Ecto neural progenitor cell (in vitro differentiated cells): Measurements from ENCODE around the gene CFAP73.

Experiments used
- DNase-seq: peaks from one replicate; pipeline ENCODE4 v3.0.0-alpha.2; 2018; ENCODE audit warnings: low spot score

CFAP73 gene

GRCh38 chr12:113164014-113164413 lies 14.5 kb downstream of the CFAP73 start:
- no peak for DNase-seq

- DNase-seq: peak; percentile 45
Observed at GRCh38 chr12:113165521-113166450, 16.3 kb downstream of the CFAP73 start.

- peak; percentile 46 for DNase-seq
Observed at GRCh38 chr12:113167868-113168267, 18.3 kb downstream of the CFAP73 start.

GRCh38 chr12:113169697-113170096 lies 20.2 kb downstream of the CFAP73 start:
- DNase-seq: no peak

GRCh38 chr12:113170457-113170856 lies 20.9 kb downstream of the CFAP73 start:
- DNase-seq: no peak

GRCh38 chr12:113170926-113171325 lies 21.4 kb downstream of the CFAP73 start:
- no peak for DNase-seq

- no peak for DNase-seq
Observed at GRCh38 chr12:113171543-113171942, 22.0 kb downstream of the CFAP73 start.

- no peak for DNase-seq
Observed at GRCh38 chr12:113172185-113172584, 22.7 kb downstream of the CFAP73 start.

- DNase-seq: no peak
Observed at GRCh38 chr12:113173081-113173698, 23.7 kb downstream of the CFAP73 start.

- DNase-seq: peak; percentile 86
Observed at GRCh38 chr12:113174461-113175384, 25.2 kb downstream of the CFAP73 start.

GRCh38 chr12:113179023-113179422 lies 29.5 kb downstream of the CFAP73 start:
- DNase-seq: no peak

GRCh38 chr12:113180333-113180732 lies 30.8 kb downstream of the CFAP73 start:
- no peak for DNase-seq

GRCh38 chr12:113181975-113182374 lies 32.5 kb downstream of the CFAP73 start:
- no peak for DNase-seq

GRCh38 chr12:113183030-113183589 lies 33.6 kb downstream of the CFAP73 start:
- no peak for DNase-seq

- no peak for DNase-seq
Observed at GRCh38 chr12:113184098-113184899, 34.8 kb downstream of the CFAP73 start.

- DNase-seq: peak; percentile 96
Observed at GRCh38 chr12:113184900-113185179, 35.3 kb downstream of the CFAP73 start.

GRCh38 chr12:113185180-113186032 lies 35.9 kb downstream of the CFAP73 start, which contains the start of the genes DDX54 and RITA1:
TSS of gene DDX54 (minus strand) at chr12:113185478. CDS start at chr12:113185451, 27 bp downstream.
TSS of gene RITA1 (plus strand) at chr12:113185721. CDS start at chr12:113186747, 1,026 bp downstream.
- DNase-seq: peak; percentile 95

GRCh38 chr12:113186033-113186365 lies 36.5 kb downstream of the CFAP73 start:
- DNase-seq: no peak

- DNase-seq: no peak
Observed at GRCh38 chr12:113186666-113187325, 37.3 kb downstream of the CFAP73 start.

GRCh38 chr12:113189361-113189760 lies 39.8 kb downstream of the CFAP73 start:
- DNase-seq: no peak
